GM12878 (cell line): ENCODE data around the gene PLAC1. TPM values are rescaled to one million over a fixed set of nuclear protein-coding genes. Genes with fewer than 3 reads are reported as not detected.

Source experiments
- ATAC-seq: fragments of 200-7000 bp; cut with Tn5 transposase; 3 replicates; pipeline ENCODE4 v1.9.1; 2020; ENCODE audit warnings: mild to moderate bottlenecking, moderate library complexity
- BruUV-seq: library from RNA; stranded (reverse); fragments of 400-500 nt; replicated peaks from 2 replicates; lab custom pipeline; 2021; lab: Mats Ljungman, UMichigan
- CTCF ChIA-PET: fragments of 300-600 bp; sonication (Branson Sonifier 250); formaldehyde crosslinking; extraction: SDS; loops from one replicate; lab custom pipeline; 2021; ENCODE audit warnings: inconsistent platforms; lab: Yijun Ruan, JAX
- POLR2A ChIA-PET: fragments of 350-600 bp; formaldehyde crosslinking; extraction: SDS; loops from one replicate; lab custom pipeline; 2021; ENCODE audit warnings: inconsistent platforms; lab: Charles Lee
- RAD21 ChIA-PET: fragments of 300-600 bp; sonication (Branson Sonifier 250); formaldehyde crosslinking; loops from one replicate; lab custom pipeline; 2023; ENCODE audit warnings: antibody characterized with exemption; ENCODE audit not compliant: unreplicated experiment; lab: Charles Lee
- SMC1A ChIA-PET: fragments of 300-600 bp; sonication (Branson Sonifier 250); formaldehyde crosslinking; loops from one replicate; lab custom pipeline; 2023; ENCODE audit not compliant: unreplicated experiment, uncharacterized antibody; lab: Charles Lee
- DNase-seq: peaks from one replicate; pipeline ENCODE4 v3.0.0-alpha.2; 2011; ENCODE audit warnings: low read depth, low spot score
- FAIRE-seq: peaks from 3 replicates; lab custom pipeline; 2011; peaks lifted over from hg19 to GRCh38; lab: Jason Lieb, UNC
- H2AFZ ChIP-seq: 2 replicates; pipeline ENCODE4 v1.6.0; 2011; ENCODE audit warnings: low read depth, low read length, control low read depth; ENCODE audit not compliant: control insufficient read depth
- H3K27ac ChIP-seq: 2 replicates; pipeline ENCODE4 v1.5.1; 2011; ENCODE audit warnings: control low read depth; ENCODE audit not compliant: control insufficient read depth, insufficient read depth
- H3K27me3 ChIP-seq, 2 experiments: replicated peaks in 1 of 2; 2 replicates each; pipeline versions ENCODE4 v1.6.0 to v1.6.1; 2011; ENCODE audit warnings: low read length in 1 of 2; ENCODE audit not compliant: control insufficient read depth in 2 of 2, insufficient read depth in 2 of 2
- H3K36me3 ChIP-seq, 2 experiments: 2 replicates each; pipeline ENCODE4 v1.5.1; 2011; ENCODE audit warnings: low read length in 1 of 2; ENCODE audit not compliant: control insufficient read depth in 2 of 2, insufficient read depth in 2 of 2
- H3K4me1 ChIP-seq: 2 replicates; pipeline ENCODE4 v1.6.1; 2011; ENCODE audit warnings: mild to moderate bottlenecking, low read length, moderate library complexity, mixed read lengths; ENCODE audit not compliant: control insufficient read depth, insufficient read depth
- H3K4me2 ChIP-seq: 2 replicates; pipeline ENCODE4 v1.6.0; 2011; ENCODE audit warnings: control low read depth; ENCODE audit not compliant: control insufficient read depth, insufficient read depth
- H3K4me3 ChIP-seq: fragments of 200-600 bp; sonication (generic); 2 replicates; pipeline ENCODE4 v1.5.1; 2016
- H3K79me2 ChIP-seq: 2 replicates; pipeline ENCODE4 v1.6.0; 2011; ENCODE audit warnings: low read length; ENCODE audit not compliant: control insufficient read depth, insufficient read depth
- H3K9ac ChIP-seq: 2 replicates; pipeline ENCODE4 v1.8.0; 2011; ENCODE audit warnings: low read length, control low read depth, mixed read lengths; ENCODE audit not compliant: control insufficient read depth, insufficient read depth
- H3K9me3 ChIP-seq: replicated peaks from 3 replicates; pipeline ENCODE4 v1.5.1; 2011; ENCODE audit warnings: mild to moderate bottlenecking, low read length; ENCODE audit not compliant: control insufficient read depth, insufficient read depth
- H4K20me1 ChIP-seq: 2 replicates; pipeline ENCODE4 v1.6.0; 2011; ENCODE audit not compliant: control insufficient read depth, insufficient read depth
- EED ChIP-seq: sonication (generic); IDR thresholded peaks from 2 replicates; pipeline ENCODE4 v1.6.1; 2016; ENCODE audit warnings: antibody characterized with exemption, low read depth
- GABPA ChIP-seq: IDR thresholded peaks from 2 replicates; pipeline ENCODE4 v1.6.1; 2014; ENCODE audit warnings: antibody characterized with exemption, low read depth, mild to moderate bottlenecking, inconsistent platforms
- GATAD2B ChIP-seq: fragments of 450-650 bp; conservative IDR thresholded peaks from 2 replicates; pipeline ENCODE4 v1.6.1; 2017; ENCODE audit warnings: low read depth, mild to moderate bottlenecking, moderate library complexity
- MTA3 ChIP-seq: IDR thresholded peaks from 2 replicates; pipeline ENCODE4 v1.6.1; 2012; ENCODE audit warnings: low read length, inconsistent platforms, borderline replicate concordance
- MYC ChIP-seq: IDR thresholded peaks from 2 replicates; pipeline ENCODE4 v1.6.1; 2011; ENCODE audit warnings: mild to moderate bottlenecking, low read length, moderate library complexity, inconsistent platforms; ENCODE audit not compliant: insufficient read depth, insufficient replicate concordance, insufficient read length, severe bottlenecking
- NFIC ChIP-seq: IDR thresholded peaks from 2 replicates; pipeline ENCODE4 v1.6.1; 2012; ENCODE audit warnings: low read depth, mild to moderate bottlenecking, inconsistent platforms, low read length, moderate library complexity
- PAX5 ChIP-seq: IDR thresholded peaks from 2 replicates; pipeline ENCODE4 v1.6.1; 2011; ENCODE audit warnings: low read depth, low read length, borderline replicate concordance
- RB1 ChIP-seq: fragments of 450-650 bp; formaldehyde crosslinking; IDR thresholded peaks from 2 replicates; pipeline ENCODE4 v1.6.1; 2017; ENCODE audit warnings: mild to moderate bottlenecking, borderline replicate concordance
- SUZ12 ChIP-seq: fragments of 200-600 bp; sonication (generic); IDR thresholded peaks from one replicate; pipeline ENCODE4 v1.6.1; 2018; ENCODE audit warnings: antibody characterized with exemption, mild to moderate bottlenecking; ENCODE audit not compliant: unreplicated experiment
- WRNIP1 ChIP-seq: IDR thresholded peaks from 2 replicates; pipeline ENCODE4 v1.6.1; 2011; ENCODE audit warnings: low read depth, low read length, improper control_type of control experiment, borderline replicate concordance
- YBX1 ChIP-seq: fragments of 450-650 bp; IDR thresholded peaks from 2 replicates; pipeline ENCODE4 v1.6.1; 2016; ENCODE audit warnings: antibody characterized with exemption
- YY1 ChIP-seq: IDR thresholded peaks from 2 replicates; pipeline ENCODE4 v1.6.1; 2011; ENCODE audit warnings: low read depth, mild to moderate bottlenecking, low read length
- ZNF592 ChIP-seq: fragments of 450-650 bp; IDR thresholded peaks from 2 replicates; pipeline ENCODE4 v1.6.1; 2017; ENCODE audit warnings: mild to moderate bottlenecking, moderate library complexity
- WGBS: methylation state at CpG from one replicate; pipeline ENCODE4 v1.1.6; 2016; ENCODE audit warnings: low lambda C conversion rate; ENCODE audit not compliant: insufficient replicate concordance, insufficient coverage; ENCODE audit errors: missing lambda C conversion rate; 5-methylcytosine and 5-hydroxymethylcytosine counted together
- in situ Hi-C: fragments of 300-500 bp; cut with MboI; formaldehyde crosslinking; loops from 9 replicates; pipeline ENCODE4 v1.14.3; 2018; ENCODE audit warnings: mixed read lengths
- intact Hi-C: fragments of 100-400 bp; cut with micrococcal nuclease; formaldehyde crosslinking; loops from one replicate; pipeline ENCODE4 v1.14.2; 2022; ENCODE audit not compliant: unreplicated experiment
- polyA plus RNA-seq, 11 experiments: library from polyadenylated mRNA; depleted of rRNA in 4 of 11; unstranded in 6 of 11; stranded (reverse) in 5 of 11; fragments of >200 nt; fragmentation: Nextera tagmentation in 4 of 11; fragmentation: Illumina TruSeq in 1 of 11; extraction: Ambion mirVana in 4 of 11; extraction: Trizol in 1 of 11; gene quantifications; 1 replicate in 1 of 11; 2 replicates in 10 of 11; pipeline versions ENCODE4 v1.2.1 to v1.2.3, GENCODE V29; 2011 to 2016; ENCODE audit warnings: inconsistent platforms in 2 of 11, missing spikeins in 2 of 11, low read depth in 1 of 11
- total RNA-seq, 4 experiments: library from RNA; depleted of rRNA in 3 of 4; stranded (reverse); fragments of >200 nt in 3 of 4; fragmentation: Illumina TruSeq in 1 of 4; extraction: Trizol in 1 of 4; gene quantifications; 2 replicates each; pipeline versions ENCODE4 v1.2.1 to v1.2.3, GENCODE V29; 2013 to 2021

The PLAC1 gene
- total and polyA plus RNA-seq, 10 of the 15 experiments (the other 5 are each of a cell fraction or from before 2014, with no cell fraction given): 0.05 to 0.42 (median 0.17) TPM; not detected in 5

- no TSS peak for BruUV-seq
- 19% methylated on average over 7 of the region's 7 CpGs for WGBS
- no peaks in the 10 kb centered on the region for H4K20me1 ChIP-seq
- H3K9me3 ChIP-seq: no peaks in the 10 kb centered on the region
- H3K4me1 ChIP-seq: no peaks in the 10 kb centered on the region
- ChIA-PET POLR2A (no interaction called here), CTCF (no interaction called here), RAD21 (no interaction called here), SMC1A (no interaction called here)
- ATAC-seq (no peak), DNase-seq (no peak), FAIRE-seq (no peak)
- H3K9ac ChIP-seq: no peak overlapping the region
- in situ Hi-C loops (no loop called here), intact Hi-C loops (no loop called here)
- no peak overlapping the region for H2AFZ ChIP-seq
- TF ChIP-seq ZNF592 (no peak), MYC (no peak), YBX1 (no peak), WRNIP1 (no peak), SUZ12 (no peak), GATAD2B (no peak), RB1 (no peak), EED (no peak), YY1 (no peak), GABPA (no peak), MTA3 (no peak), PAX5 (no peak), NFIC (no peak)
- no peak overlapping the region for H3K4me2 ChIP-seq
- no peak overlapping the region for H3K27ac ChIP-seq
- H3K4me3 ChIP-seq: no peak overlapping the region
- H3K36me3 ChIP-seq: no peaks in the 10 kb centered on the region
- H3K79me2 ChIP-seq: no peaks in the 10 kb centered on the region
- no peaks in the 10 kb centered on the region for H3K27me3 ChIP-seq
Observed at GRCh38 chrX:134691453-134691852, 33.2 kb upstream of the PLAC1 start.
